ENCODE results near the gene MOB1A. TPM values are rescaled to one million over a fixed set of nuclear protein-coding genes. Genes with fewer than 3 reads are reported as not detected.

MOB1A gene
- total and polyA plus RNA-seq, 2 of the 8 experiments (the other 6 are each of a cell fraction or from before 2014, with no cell fraction given): 21.6 to 91.7 TPM

GRCh38 chr2:74201196-74201595 is 22.5 kb upstream of the MOB1A start:
- no peak overlapping the region for H3K9ac ChIP-seq (replicated peaks in 1 of 4; ENCODE audit: extremely low read depth in 1 of 4, low read depth in 3 of 4, low read length in 3 of 4)
- H3K56ac ChIP-seq (replicated peaks; ENCODE audit: insufficient read length, low read depth, low read length): no peak overlapping the region
- peak overlapping the region; percentile 98 to 100 for H3K4me2 ChIP-seq (ENCODE audit: insufficient read depth in 1 of 2, low read depth in 2 of 2, low read length in 2 of 2)
- H3K23ac ChIP-seq (ENCODE audit: insufficient read length): no peak overlapping the region
- H2AK5ac ChIP-seq (ENCODE audit: low read depth, low read length): no peak overlapping the region
- no peaks in the 10 kb centered on the region for H3K27me3 ChIP-seq (replicated peaks in 1 of 4; ENCODE audit: control insufficient read depth in 3 of 4, extremely low read depth in 1 of 4, insufficient read depth in 3 of 4, low read length in 3 of 4)
- peaks cover 8% of the 10 kb centered on the region for H3K23me2 ChIP-seq (ENCODE audit: low read depth, low read length)
- no peak for FAIRE-seq
- peaks cover 33 to 36% of the 10 kb centered on the region in 2 experiments for H4K20me1 ChIP-seq (replicated peaks in 1 of 2; ENCODE audit: control insufficient read depth in 1 of 2, insufficient read depth in 2 of 2, low read length in 2 of 2)
- H2BK15ac ChIP-seq (ENCODE audit: low read length): no peak overlapping the region
- H3K36me3 ChIP-seq (ENCODE audit: control insufficient read depth in 2 of 4, insufficient read depth in 4 of 4, low read length in 3 of 4): peaks cover 0 to 55% (median 3%) of the 10 kb centered on the region in 4 experiments; a peak in 5 of 8 replicates
- no peak overlapping the region for H2BK120ac ChIP-seq (replicated peaks; ENCODE audit: low read depth, low read length)
- H2AFZ ChIP-seq (ENCODE audit: low read length): no peak overlapping the region
- H2BK12ac ChIP-seq (ENCODE audit: low read depth, low read length): no peak overlapping the region
- no peak overlapping the region for H3K18ac ChIP-seq (ENCODE audit: extremely low read depth, low read length)
- H3K79me1 ChIP-seq (ENCODE audit: low read depth, low read length): peaks cover 10% of the 10 kb centered on the region
- no peak overlapping the region for H2BK5ac ChIP-seq (ENCODE audit: low read depth, low read length)
- no peak overlapping the region for H4K91ac ChIP-seq (replicated peaks; ENCODE audit: insufficient read length, low read length)
- H3K14ac ChIP-seq (ENCODE audit: insufficient read length): no peak overlapping the region
- H3K4me3 ChIP-seq (ENCODE audit: extremely low read depth in 1 of 4, insufficient read depth in 2 of 4, low read depth in 3 of 4, low read length in 4 of 4): peak overlapping the region in 3 of 4 experiments; percentile 2 to 98 (median 85); a peak in 4 of 8 replicates
- no peaks in the 10 kb centered on the region for H3K9me3 ChIP-seq (ENCODE audit: insufficient read depth in 2 of 2, low read depth in 1 of 2, low read length in 1 of 2)
- 80% methylated on average over 3 of the region's 3 CpGs; no CpG with 5 or more reads in 1 of the 2 experiments for WGBS, 2 experiments (ENCODE audit: extremely low coverage in 1 of 2, insufficient coverage in 1 of 2, insufficient read length in 1 of 2, insufficient replicate concordance in 2 of 2, low coverage in 1 of 2, low lambda C conversion rate in 2 of 2, missing lambda C conversion rate in 1 of 2)
- peaks cover under 1 to 21% (median 16%) of the 10 kb centered on the region in 4 experiments; a peak in 6 of 7 replicates for H3K4me1 ChIP-seq (replicated peaks in 1 of 4; ENCODE audit: control insufficient read depth in 3 of 4, insufficient read depth in 4 of 4, low read length in 3 of 4)
- ChIA-PET CTCF (ENCODE audit: partially characterized antibody) (interaction anchor here (0.6 to 2.6 kb wide), 4 partner anchors 19 to 241 kb away, joined by 3 to 8 read pairs (median 5); no protein-coding TSS in a partner anchor), POLR2A (ENCODE audit: partially characterized antibody) (interaction anchor here (0.7 to 72.1 kb wide), 6 partner anchors 8 to 196 kb away, joined by 3 to 2699 read pairs (median 4); partner anchors contain the start of genes BOLA3, MOB1A and MTHFD2)
- peaks cover 56 to 78% of the 10 kb centered on the region in 2 experiments for H3K79me2 ChIP-seq (ENCODE audit: control insufficient read depth in 1 of 2, insufficient read depth in 2 of 2, low read length in 2 of 2)
- no peak for DNase-seq (ENCODE audit: low read depth in 1 of 2, low spot score in 2 of 2)
- H2BK20ac ChIP-seq (ENCODE audit: low read length): no peak overlapping the region
- no peak overlapping the region for H4K5ac ChIP-seq (ENCODE audit: insufficient read length, low read depth, low read length)
- no peak overlapping the region for H4K8ac ChIP-seq (ENCODE audit: extremely low read depth, insufficient read depth, low read length)
- H3K27ac ChIP-seq (ENCODE audit: low read depth, low read length): no peak overlapping the region
- no peak overlapping the region for H3K4ac ChIP-seq (replicated peaks; ENCODE audit: insufficient read length, low read depth, low read length)
- TF ChIP-seq SRF (IDR thresholded peaks at IDR 0.05; ENCODE audit: low read depth, low read length) (no peak), SP4 (IDR thresholded peaks at IDR 0.05; ENCODE audit: low read length) (no peak), CHD1 (IDR thresholded peaks at IDR 0.05; ENCODE audit: low read depth, low read length) (no peak), FOSL1 (IDR thresholded peaks at IDR 0.05; ENCODE audit: insufficient read depth, low read depth, low read length) (no peak), YY1 (IDR thresholded peaks at IDR 0.05; ENCODE audit: low read depth, low read length) (no peak), EP300 (IDR thresholded peaks at IDR 0.05; ENCODE audit: borderline replicate concordance in 1 of 2, low read depth in 2 of 2, low read length in 2 of 2) (no peak), HDAC2 (IDR thresholded peaks at IDR 0.05; ENCODE audit: borderline replicate concordance in 1 of 2, low read depth in 2 of 2, low read length in 2 of 2) (no peak), ATF2 (IDR thresholded peaks at IDR 0.05; ENCODE audit: low read length) (no peak), BRCA1 (IDR thresholded peaks at IDR 0.05; ENCODE audit: low read depth, low read length) (no peak), RXRA (IDR thresholded peaks at IDR 0.05; ENCODE audit: insufficient read depth, low read depth, low read length) (no peak), TAF7 (optimal IDR thresholded peaks at IDR 0.05; ENCODE audit: borderline replicate concordance, low read depth, low read length) (no peak), TEAD4 (IDR thresholded peaks at IDR 0.05; ENCODE audit: low read depth, low read length) (no peak)

Data from H1 (cell line).